WERI-Rb-1 (cell line): ENCODE measurements around the gene MTTP.
"Not testable (repeated sequence)": the region's sequence is repeated elsewhere in the genome, so short reads cannot be mapped to it uniquely, and the experiment has no call there.

Source experiments
- DNase-seq: peaks from one replicate; pipeline ENCODE4 v3.0.0-alpha.2; 2020
- H3K27ac ChIP-seq: fragments of 250-450 bp; sonication (Bioruptor Pico); 2 replicates; pipeline ENCODE4 v1.5.1; 2020; ENCODE audit warnings: mild to moderate bottlenecking, moderate library complexity
- H3K27me3 ChIP-seq: fragments of 250-450 bp; sonication (Bioruptor Pico); 2 replicates; pipeline ENCODE4 v1.5.1; 2021; ENCODE audit warnings: mild to moderate bottlenecking, low read depth, moderate library complexity; ENCODE audit not compliant: insufficient read depth, severe bottlenecking
- H3K36me3 ChIP-seq: fragments of 250-450 bp; sonication (Bioruptor Pico); 2 replicates; pipeline ENCODE4 v1.5.1; 2020; ENCODE audit warnings: mild to moderate bottlenecking, moderate library complexity
- H3K4me3 ChIP-seq: 2 replicates; pipeline ENCODE4 v1.5.1; 2011; ENCODE audit warnings: low read depth, mild to moderate bottlenecking, control low read depth, low read length
- H3K9me3 ChIP-seq: fragments of 250-450 bp; sonication (Bioruptor Pico); 2 replicates; pipeline ENCODE4 v1.5.1; 2021; ENCODE audit warnings: mild to moderate bottlenecking, moderate library complexity; ENCODE audit not compliant: severe bottlenecking
- TF ChIP-seq, protein P1 (sequence below): IDR thresholded peaks from 2 replicates; pipeline ENCODE4 v1.5.1; 2011; ENCODE audit warnings: low read depth, mild to moderate bottlenecking, control low read depth, inconsistent platforms, low read length

MTTP gene

DNA sequence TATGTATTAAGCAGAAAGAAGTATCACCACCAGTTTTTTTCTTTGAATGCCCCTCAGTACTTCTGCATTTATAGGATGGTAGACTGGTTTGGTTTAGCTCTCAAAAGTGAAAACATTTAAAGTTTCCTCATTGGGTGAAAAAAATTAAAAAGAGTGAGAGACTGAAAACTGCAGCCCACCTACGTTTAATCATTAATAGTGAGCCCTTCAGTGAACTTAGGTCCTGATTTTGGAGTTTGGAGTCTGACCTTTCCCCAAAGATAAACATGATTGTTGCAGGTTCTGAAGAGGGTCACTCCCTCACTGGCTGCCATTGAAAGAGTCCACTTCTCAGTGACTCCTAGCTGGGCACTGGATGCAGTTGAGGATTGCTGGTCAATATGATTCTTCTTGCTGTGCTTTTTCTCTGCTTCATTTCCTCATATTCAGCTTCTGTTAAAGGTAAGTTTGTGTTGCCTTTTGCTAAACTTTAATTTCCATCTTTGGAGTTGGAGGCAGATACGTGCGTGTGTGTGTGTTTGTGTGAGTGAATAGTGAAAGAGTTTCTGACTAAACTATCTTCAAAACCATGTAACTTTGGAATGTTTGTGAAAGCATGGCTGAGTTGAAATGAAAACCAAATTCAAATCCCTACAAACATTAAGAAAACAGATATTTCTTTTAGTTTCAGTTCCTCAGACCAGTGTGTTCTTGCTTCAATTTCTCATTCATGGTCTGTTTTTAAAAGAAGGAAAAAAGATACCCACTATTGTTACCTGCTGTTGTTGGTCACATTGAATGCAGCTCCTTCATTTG lies at the start of gene MTTP:
MTTP (plus strand) TSS at position 295 of the 795 bp plus-strand sequence; CDS start at position 381, 86 bp downstream.
- no peak for DNase-seq
- no peak within 1 kb of the TSS for H3K4me3 ChIP-seq
- H3K27me3 ChIP-seq = no peaks in the 10 kb centered on the region
- no peaks in the 10 kb centered on the region for H3K9me3 ChIP-seq
- H3K36me3 ChIP-seq = no peaks in the 10 kb centered on the region
- no peak within 1 kb of the TSS for H3K27ac ChIP-seq
- TF ChIP-seq, protein P1, sequence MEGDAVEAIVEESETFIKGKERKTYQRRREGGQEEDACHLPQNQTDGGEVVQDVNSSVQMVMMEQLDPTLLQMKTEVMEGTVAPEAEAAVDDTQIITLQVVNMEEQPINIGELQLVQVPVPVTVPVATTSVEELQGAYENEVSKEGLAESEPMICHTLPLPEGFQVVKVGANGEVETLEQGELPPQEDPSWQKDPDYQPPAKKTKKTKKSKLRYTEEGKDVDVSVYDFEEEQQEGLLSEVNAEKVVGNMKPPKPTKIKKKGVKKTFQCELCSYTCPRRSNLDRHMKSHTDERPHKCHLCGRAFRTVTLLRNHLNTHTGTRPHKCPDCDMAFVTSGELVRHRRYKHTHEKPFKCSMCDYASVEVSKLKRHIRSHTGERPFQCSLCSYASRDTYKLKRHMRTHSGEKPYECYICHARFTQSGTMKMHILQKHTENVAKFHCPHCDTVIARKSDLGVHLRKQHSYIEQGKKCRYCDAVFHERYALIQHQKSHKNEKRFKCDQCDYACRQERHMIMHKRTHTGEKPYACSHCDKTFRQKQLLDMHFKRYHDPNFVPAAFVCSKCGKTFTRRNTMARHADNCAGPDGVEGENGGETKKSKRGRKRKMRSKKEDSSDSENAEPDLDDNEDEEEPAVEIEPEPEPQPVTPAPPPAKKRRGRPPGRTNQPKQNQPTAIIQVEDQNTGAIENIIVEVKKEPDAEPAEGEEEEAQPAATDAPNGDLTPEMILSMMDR = no peak

DNA sequence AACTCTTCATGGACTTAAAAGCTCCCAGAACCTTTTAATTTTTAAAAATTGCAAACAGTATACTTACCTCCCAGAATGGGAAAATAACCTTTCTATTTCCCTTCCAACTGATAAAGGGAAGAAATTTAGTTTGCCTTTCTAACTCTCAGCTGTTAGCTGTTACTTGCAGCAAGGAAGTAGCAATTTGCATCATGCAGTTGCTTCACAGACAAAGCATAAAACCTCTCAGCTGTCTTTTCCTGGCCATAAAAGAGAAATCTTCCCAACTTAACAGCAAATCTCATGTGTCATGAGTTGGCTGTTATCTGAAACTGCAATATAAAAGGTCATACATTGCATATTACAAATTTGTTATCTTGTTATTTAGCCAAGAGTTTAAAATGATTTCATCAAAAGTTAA lies 45.4 kb upstream of the MTTP start:
- DNase-seq = no peak
- TF ChIP-seq, protein P1 = no peak
- Histone ChIP-seq H3K36me3 (no peaks in the 10 kb centered on the region), H3K27ac (no peak overlapping the region), H3K9me3 (peaks cover 2% of the 10 kb centered on the region), H3K27me3 (no peaks in the 10 kb centered on the region), H3K4me3 (no peak overlapping the region)

DNA sequence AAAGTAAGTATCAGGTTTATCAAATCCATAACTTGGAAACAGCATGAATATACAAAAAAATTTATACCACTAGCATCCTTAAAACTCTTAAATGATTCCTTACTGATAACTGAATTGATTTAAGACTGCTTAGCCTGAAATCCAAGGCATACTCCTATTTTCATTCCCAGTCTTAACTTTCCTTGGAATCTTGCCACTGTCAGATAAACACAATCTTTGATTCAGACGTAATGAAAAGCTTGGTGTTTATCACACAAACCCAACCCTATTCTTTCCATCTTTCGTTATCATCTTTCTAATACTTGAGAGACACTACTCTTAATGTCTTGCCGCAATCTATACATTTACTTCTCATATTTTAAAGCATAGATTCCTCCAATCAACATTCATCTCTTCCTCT lies 44.7 kb upstream of the MTTP start:
- Histone ChIP-seq H3K4me3 (no peak overlapping the region), H3K36me3 (no peaks in the 10 kb centered on the region), H3K9me3 (peaks cover 3% of the 10 kb centered on the region), H3K27ac (no peak overlapping the region), H3K27me3 (no peaks in the 10 kb centered on the region)
- DNase-seq = no peak
- TF ChIP-seq, protein P1 = no peak

DNA sequence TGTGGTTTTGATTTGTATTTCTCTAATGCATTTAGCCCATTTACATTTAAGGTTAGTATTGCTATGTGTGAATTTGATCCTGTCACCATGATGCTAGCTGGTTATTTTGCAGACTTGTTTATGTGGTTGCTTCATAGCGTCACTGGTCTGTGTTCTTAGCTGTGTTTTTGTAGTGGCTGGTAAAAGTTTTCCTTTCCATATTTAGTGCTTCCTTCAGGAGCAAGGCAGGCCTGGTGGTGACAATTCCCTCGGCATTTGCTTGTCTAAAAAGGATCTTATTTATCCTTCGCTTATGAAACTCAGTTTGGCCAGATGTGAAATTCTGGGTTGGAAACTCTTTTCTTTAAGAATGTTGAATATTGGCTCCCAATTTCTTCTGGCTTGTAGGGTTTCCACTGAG lies 39.9 kb upstream of the MTTP start:
- not testable (repeated sequence) for H3K27ac ChIP-seq, DNase-seq, H3K4me3 ChIP-seq, H3K27me3 ChIP-seq, H3K9me3 ChIP-seq, H3K36me3 ChIP-seq

DNA sequence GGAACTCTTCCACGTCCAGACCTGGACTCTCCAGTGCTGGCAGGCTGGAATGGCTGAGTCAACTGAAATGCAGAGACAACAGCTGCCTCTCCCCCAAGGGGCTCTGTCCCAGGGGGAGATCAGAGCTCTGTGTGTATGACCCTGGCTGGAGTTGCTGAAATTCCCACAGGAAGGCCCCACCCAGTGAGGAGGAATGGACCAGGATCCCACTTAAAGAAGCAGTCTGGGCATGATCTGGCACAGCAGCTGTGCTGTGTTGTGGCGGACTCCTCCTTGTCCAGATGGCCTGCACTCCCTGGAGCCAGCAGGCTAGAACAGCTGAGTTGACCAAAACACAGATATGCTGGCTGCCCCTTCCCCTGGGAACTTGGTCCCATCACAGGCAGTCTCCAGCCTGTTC lies 38.4 kb upstream of the MTTP start:
- Histone ChIP-seq H3K36me3 (no peaks in the 10 kb centered on the region), H3K27ac (no peak overlapping the region), H3K27me3 (no peaks in the 10 kb centered on the region), H3K9me3 (peaks cover 3% of the 10 kb centered on the region), H3K4me3 (no peak overlapping the region)
- DNase-seq = peak; percentile 69
- TF ChIP-seq, protein P1 = no peak

DNA sequence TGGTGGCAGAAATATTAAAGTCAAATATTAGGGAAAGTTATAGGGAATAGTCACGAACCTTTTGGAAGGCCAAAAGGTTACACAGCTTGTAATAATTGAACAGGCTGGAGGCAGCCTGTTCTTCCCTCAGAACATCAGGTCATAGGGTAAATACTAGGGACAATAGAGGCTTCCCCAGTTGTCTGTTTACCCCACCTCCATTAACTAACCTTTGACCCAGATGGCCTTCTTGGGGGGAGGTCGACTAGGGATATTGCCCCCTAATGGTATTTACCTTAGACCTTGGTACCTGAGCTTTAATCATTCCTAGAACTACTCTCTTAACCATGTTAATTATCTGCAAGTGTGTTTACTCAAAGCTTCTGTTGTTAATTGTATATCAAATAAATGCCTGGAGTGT lies 37.8 kb upstream of the MTTP start:
- Histone ChIP-seq H3K36me3 (no peaks in the 10 kb centered on the region), H3K9me3 (peaks cover 3% of the 10 kb centered on the region), H3K4me3 (no peak overlapping the region), H3K27me3 (no peaks in the 10 kb centered on the region), H3K27ac (no peak overlapping the region)
- no peak for DNase-seq
- TF ChIP-seq, protein P1 = no peak
